GM23338 (cell line): ENCODE results near the gene ZNF474. TPM values are rescaled to one million over a fixed set of nuclear protein-coding genes. Genes with fewer than 3 reads are reported as not detected.

Experiments
- ATAC-seq: fragments of 200-7000 bp; cut with Tn5 transposase; 3 replicates; pipeline ENCODE4 v1.9.1; 2020
- DNase-seq: peaks from one replicate; pipeline ENCODE4 v3.0.0-alpha.2; 2015; ENCODE audit warnings: low spot score
- H2AFZ ChIP-seq: fragments of 200-600 bp; sonication (generic); 2 replicates; pipeline ENCODE4 v1.8.0; 2016; ENCODE audit warnings: antibody characterized with exemption, mild to moderate bottlenecking, moderate library complexity
- H3F3A ChIP-seq: fragments of 200-600 bp; sonication (generic); replicated peaks from 2 replicates; pipeline ENCODE4 v1.8.0; 2017; ENCODE audit warnings: antibody characterized with exemption, mixed run types, low read depth
- H3K27ac ChIP-seq: fragments of 200-600 bp; sonication (generic); 2 replicates; pipeline ENCODE4 v1.6.1; 2016; ENCODE audit warnings: low read depth
- H3K27me3 ChIP-seq: fragments of 200-600 bp; sonication (generic); 2 replicates; pipeline ENCODE4 v1.8.0; 2016; ENCODE audit warnings: mild to moderate bottlenecking, mixed run types, moderate library complexity; ENCODE audit not compliant: insufficient read depth
- H3K36me3 ChIP-seq: fragments of 200-600 bp; sonication (generic); 2 replicates; pipeline ENCODE4 v1.8.0; 2016; ENCODE audit warnings: mild to moderate bottlenecking; ENCODE audit not compliant: insufficient read depth
- H3K4me1 ChIP-seq: fragments of 200-600 bp; sonication (generic); 2 replicates; pipeline ENCODE4 v1.8.0; 2016; ENCODE audit warnings: mild to moderate bottlenecking, moderate library complexity; ENCODE audit not compliant: insufficient read depth
- H3K4me2 ChIP-seq: fragments of 200-600 bp; sonication (generic); 2 replicates; pipeline ENCODE4 v1.7.1; 2017; ENCODE audit warnings: mixed run types
- H3K4me3 ChIP-seq: fragments of 200-600 bp; sonication (generic); 2 replicates; pipeline ENCODE4 v1.6.1; 2016; ENCODE audit warnings: mixed run types
- H3K79me2 ChIP-seq: fragments of 200-600 bp; sonication (generic); replicated peaks from 2 replicates; pipeline ENCODE4 v1.8.0; 2017; ENCODE audit warnings: mild to moderate bottlenecking; ENCODE audit not compliant: insufficient read depth
- H3K9me2 ChIP-seq: fragments of 200-600 bp; sonication (generic); 2 replicates; pipeline ENCODE4 v1.8.0; 2017; ENCODE audit not compliant: insufficient read depth
- H4K20me1 ChIP-seq: fragments of 200-600 bp; sonication (generic); replicated peaks from 2 replicates; pipeline ENCODE4 v1.8.0; 2017; ENCODE audit warnings: mild to moderate bottlenecking; ENCODE audit not compliant: insufficient read depth
- H3K27ac Mint-ChIP-seq: 2 replicates; pipeline ENCODE4 v1.8.0; 2020; ENCODE audit warnings: inconsistent platforms, mild to moderate bottlenecking, moderate library complexity, mixed read lengths
- H3K27me3 Mint-ChIP-seq: 3 replicates; pipeline ENCODE4 v1.8.0; 2022; ENCODE audit warnings: low read depth, mild to moderate bottlenecking, moderate library complexity, mixed read lengths, inconsistent platforms; ENCODE audit not compliant: insufficient read depth, poor library complexity
- H3K36me3 Mint-ChIP-seq: 3 replicates; pipeline ENCODE4 v1.8.0; 2021; ENCODE audit warnings: low read depth, mild to moderate bottlenecking, inconsistent platforms, moderate library complexity, mixed read lengths
- H3K4me1 Mint-ChIP-seq: 3 replicates; pipeline ENCODE4 v1.8.0; 2020; ENCODE audit warnings: mild to moderate bottlenecking, inconsistent platforms, mixed read lengths
- H3K4me3 Mint-ChIP-seq: 3 replicates; pipeline ENCODE4 v1.8.0; 2021; ENCODE audit warnings: moderate library complexity, mild to moderate bottlenecking, inconsistent platforms, mixed read lengths
- H3K9me3 Mint-ChIP-seq: 3 replicates; pipeline ENCODE4 v1.8.0; 2020; ENCODE audit warnings: moderate library complexity, mild to moderate bottlenecking, inconsistent platforms, mixed read lengths
- CTCF ChIP-seq, 2 experiments: fragments of 200-600 bp in 1 of 2; sonication (generic) in 1 of 2; conservative IDR thresholded peaks; 2 replicates each; pipeline versions ENCODE4 v1.5.1 to v1.6.1; 2016 to 2017; ENCODE audit warnings: antibody characterized with exemption in 2 of 2, low read depth in 2 of 2, mild to moderate bottlenecking in 2 of 2, moderate library complexity in 1 of 2
- EZH2 ChIP-seq: fragments of 200-600 bp; sonication (generic); IDR thresholded peaks from one replicate; pipeline ENCODE4 v1.8.0; 2017; ENCODE audit warnings: antibody characterized with exemption, mild to moderate bottlenecking, low read depth; ENCODE audit not compliant: unreplicated experiment
- EZH2phosphoT487 ChIP-seq: fragments of 200-600 bp; sonication (generic); IDR thresholded peaks from one replicate; pipeline ENCODE4 v1.8.1; 2018; ENCODE audit warnings: antibody characterized with exemption; ENCODE audit not compliant: unreplicated experiment
- JUNB ChIP-seq: IDR thresholded peaks from one replicate; pipeline ENCODE4 v1.6.1; 2016; ENCODE audit warnings: antibody characterized with exemption; ENCODE audit not compliant: unreplicated experiment
- NANOG ChIP-seq: IDR thresholded peaks from 2 replicates; pipeline ENCODE4 v1.6.1; 2016; ENCODE audit warnings: antibody characterized with exemption, borderline replicate concordance
- POLR2AphosphoS5 ChIP-seq: IDR thresholded peaks from 2 replicates; pipeline ENCODE4 v1.6.1; 2016; ENCODE audit warnings: antibody characterized with exemption, low read depth
- REST ChIP-seq: IDR thresholded peaks from one replicate; pipeline ENCODE4 v1.6.1; 2018; ENCODE audit warnings: antibody characterized with exemption; ENCODE audit not compliant: unreplicated experiment
- STAT1 ChIP-seq: IDR thresholded peaks from one replicate; pipeline ENCODE4 v1.6.1; 2016; ENCODE audit warnings: antibody characterized with exemption; ENCODE audit not compliant: unreplicated experiment
- ZNF331 ChIP-seq: fragments of 250-450 bp; sonication (Bioruptor Pico); IDR thresholded peaks from 2 replicates; pipeline ENCODE4 v1.5.0; 2020; ENCODE audit warnings: low read depth, mild to moderate bottlenecking, moderate library complexity
- ZNF462 ChIP-seq: fragments of 250-450 bp; sonication (Bioruptor Pico); IDR thresholded peaks from 2 replicates; pipeline ENCODE4 v1.5.0; 2020; ENCODE audit warnings: mild to moderate bottlenecking, moderate library complexity
- polyA plus RNA-seq: library from polyadenylated mRNA; unstranded; fragments of >200 nt; fragmentation: Nextera tagmentation; extraction: Ambion mirVana; gene quantifications from 2 replicates; pipeline ENCODE4 v1.2.1, GENCODE V29; 2016
- total RNA-seq: library from RNA; depleted of rRNA; stranded (reverse); fragments of >200 nt; shearing (Covaris generic); gene quantifications from 2 replicates; pipeline ENCODE4 v1.2.3, GENCODE V29; 2014

ZNF474 gene
- total and polyA plus RNA-seq, 2 experiments from 2014 or later: 0.59 TPM; not detected in 1

- TF ChIP-seq ZNF331 (CRISPR knock-in tag) (no peak), NANOG (no peak), JUNB (no peak), ZNF462 (CRISPR knock-in tag) (no peak), STAT1 (no peak), CTCF (conservative IDR thresholded peaks at IDR 0.05; ENCODE audit: low read depth in 2 of 2) (no peak), POLR2AphosphoS5 (no peak), EZH2phosphoT487 (no peak), EZH2 (no peak), REST (no peak)
- Mint-ChIP-seq H3K4me1 (peaks cover 7% of the 10 kb centered on the region; the same call in 2 of the 3 replicates), H3K36me3 (no peaks in the 10 kb centered on the region)
Measured at GRCh38 chr5:122175852-122176251, 46.5 kb downstream of the ZNF474 start.

More at GRCh38 chr5:122175852-122176251, 46.5 kb downstream of the ZNF474 start:
- H3K27me3 Mint-ChIP-seq: peaks cover 3% of the 10 kb centered on the region
- H3K9me3 Mint-ChIP-seq: no peaks in the 10 kb centered on the region
- no peak overlapping the region for H2AFZ ChIP-seq
- H3K4me3 Mint-ChIP-seq: no peak overlapping the region
- no peaks in the 10 kb centered on the region for H3K27me3 ChIP-seq
- DNase-seq (no peak), ATAC-seq (no peak)
- no peaks in the 10 kb centered on the region for H3K36me3 ChIP-seq
- H3K4me2 ChIP-seq: no peak overlapping the region
- no peaks in the 10 kb centered on the region for H3K4me1 ChIP-seq
- H4K20me1 ChIP-seq: no peaks in the 10 kb centered on the region
- no peaks in the 10 kb centered on the region for H3F3A ChIP-seq
- H3K27ac Mint-ChIP-seq: no peak overlapping the region
- H3K79me2 ChIP-seq: no peaks in the 10 kb centered on the region
- H3K9me2 ChIP-seq: no peaks in the 10 kb centered on the region
- no peak overlapping the region for H3K4me3 ChIP-seq
- no peak overlapping the region for H3K27ac ChIP-seq
